K562 (cell line): ENCODE measurements around the gene TEX50. TPM values are rescaled to one million over a fixed set of nuclear protein-coding genes. Genes with fewer than 3 reads are reported as not detected.

Source experiments
- NR2C2 ChIP-seq, 2 experiments: fragments of 200-800 bp in 1 of 2; sonication (Bioruptor generic) in 1 of 2; sonication (generic) in 1 of 2; formaldehyde crosslinking in 1 of 2; IDR thresholded peaks; 2 replicates each; pipeline versions ENCODE4 v1.6.1 to v1.8.0; 2016 to 2022; ENCODE audit warnings: mild to moderate bottlenecking in 1 of 2, missing compliant biosample characterization in 1 of 2, missing genetic modification characterization in 1 of 2, missing genetic modification reagents in 1 of 2
- PCBP1 ChIP-seq: fragments of 200-400 bp; formaldehyde crosslinking; IDR thresholded peaks from 2 replicates; pipeline ENCODE4 v1.6.1; 2018; ENCODE audit warnings: mild to moderate bottlenecking, low read depth, low read length; ENCODE audit not compliant: poor library complexity, severe bottlenecking
- RBM14 ChIP-seq: fragments of 200-400 bp; formaldehyde crosslinking; IDR thresholded peaks from 2 replicates; pipeline ENCODE4 v1.6.1; 2018; ENCODE audit warnings: low read depth, mild to moderate bottlenecking, low read length, moderate library complexity, borderline replicate concordance; ENCODE audit not compliant: insufficient read depth
- ZHX1 ChIP-seq: fragments of 150-350 bp; conservative IDR thresholded peaks from 2 replicates; pipeline ENCODE4 v1.6.1; 2014; ENCODE audit warnings: low read length
- polyA plus RNA-seq, 8 experiments: library from polyadenylated mRNA; depleted of rRNA in 4 of 8; stranded (reverse) in 5 of 8; unstranded in 3 of 8; fragments of >200 nt; fragmentation: Nextera tagmentation in 2 of 8; fragmentation: Illumina TruSeq in 1 of 8; extraction: Ambion mirVana in 2 of 8; extraction: Trizol in 1 of 8; gene quantifications; 2 replicates each; pipeline versions ENCODE4 v1.2.1 to v1.2.3, GENCODE V29; 2011 to 2014; ENCODE audit warnings: inconsistent platforms in 1 of 8, missing spikeins in 1 of 8
- total RNA-seq, 7 experiments: library from RNA; depleted of rRNA in 6 of 7; stranded (reverse); fragments of >200 nt in 6 of 7; fragmentation: Illumina TruSeq in 2 of 7; extraction: Trizol in 2 of 7; gene quantifications; 2 replicates each; pipeline versions ENCODE4 v1.2.1 to v1.2.3, GENCODE V29; 2011 to 2021; ENCODE audit warnings: low replicate concordance in 1 of 7
- TF ChIP-seq, protein P1 (sequence below): fragments of 450-650 bp; IDR thresholded peaks from 2 replicates; pipeline ENCODE4 v1.6.1; 2016; ENCODE audit warnings: mild to moderate bottlenecking

Gene TEX50
- total and polyA plus RNA-seq, 9 of the 15 experiments (the other 6 are each of a cell fraction or from before 2014, with no cell fraction given) = not detected

GRCh38 chr1:173669491-173669941, 34.4 kb downstream of the TEX50 start, which contains the start of gene ANKRD45 (continued):
- no peak for TF ChIP-seq NR2C2 (CRISPR knock-in tag; IDR thresholded peaks at IDR 0.05)
- no peak for TF ChIP-seq NR2C2 (tag; IDR thresholded peaks at IDR 0.05)
- TF ChIP-seq, protein P1, sequence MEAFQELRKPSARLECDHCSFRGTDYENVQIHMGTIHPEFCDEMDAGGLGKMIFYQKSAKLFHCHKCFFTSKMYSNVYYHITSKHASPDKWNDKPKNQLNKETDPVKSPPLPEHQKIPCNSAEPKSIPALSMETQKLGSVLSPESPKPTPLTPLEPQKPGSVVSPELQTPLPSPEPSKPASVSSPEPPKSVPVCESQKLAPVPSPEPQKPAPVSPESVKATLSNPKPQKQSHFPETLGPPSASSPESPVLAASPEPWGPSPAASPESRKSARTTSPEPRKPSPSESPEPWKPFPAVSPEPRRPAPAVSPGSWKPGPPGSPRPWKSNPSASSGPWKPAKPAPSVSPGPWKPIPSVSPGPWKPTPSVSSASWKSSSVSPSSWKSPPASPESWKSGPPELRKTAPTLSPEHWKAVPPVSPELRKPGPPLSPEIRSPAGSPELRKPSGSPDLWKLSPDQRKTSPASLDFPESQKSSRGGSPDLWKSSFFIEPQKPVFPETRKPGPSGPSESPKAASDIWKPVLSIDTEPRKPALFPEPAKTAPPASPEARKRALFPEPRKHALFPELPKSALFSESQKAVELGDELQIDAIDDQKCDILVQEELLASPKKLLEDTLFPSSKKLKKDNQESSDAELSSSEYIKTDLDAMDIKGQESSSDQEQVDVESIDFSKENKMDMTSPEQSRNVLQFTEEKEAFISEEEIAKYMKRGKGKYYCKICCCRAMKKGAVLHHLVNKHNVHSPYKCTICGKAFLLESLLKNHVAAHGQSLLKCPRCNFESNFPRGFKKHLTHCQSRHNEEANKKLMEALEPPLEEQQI = peak; percentile 88
- TF ChIP-seq ZHX1 = 0 out of 2 replicates have a peak, but pooled peaks have one; percentile 39
- 0 out of 2 replicates have a peak, but pooled peaks have one; percentile 54 for TF ChIP-seq RBM14
- TF ChIP-seq PCBP1 = no peak
- TF ChIP-seq, all 486 proteins: peak for 8
